ENCODE data around the gene DESI1. TPM values are rescaled to one million over a fixed set of nuclear protein-coding genes. Genes with fewer than 3 reads are reported as not detected.
A peak's percentile ranks its signal among the peaks of the same experiment; 100 is the strongest.
"Not testable (repeated sequence)": the region's sequence is repeated elsewhere in the genome, so short reads cannot be mapped to it uniquely, and the experiment has no call there.

Gene DESI1
- total RNA-seq, 1 experiment from 2014 or later, result 28.2 TPM

GRCh38 chr22:41572305-41572704 is 48.5 kb downstream of the DESI1 start:
- DNase-seq (ENCODE audit: low read depth, low spot score); in situ Hi-C loops (cut with HindIII; ENCODE audit: low pct_unique_long_range_greater_than_20kb, low sequenced_read_pairs): not testable (repeated sequence)

GRCh38 chr22:41571786-41572185 is 49.1 kb downstream of the DESI1 start:
- in situ Hi-C loops (cut with HindIII; ENCODE audit: low pct_unique_long_range_greater_than_20kb, low sequenced_read_pairs), result no loop called here
- DNase-seq (ENCODE audit: low read depth, low spot score), result no peak

- no peak for DNase-seq (ENCODE audit: low read depth, low spot score)
- in situ Hi-C loops (cut with HindIII; ENCODE audit: low pct_unique_long_range_greater_than_20kb, low sequenced_read_pairs), result no loop called here
These were observed 50.6 kb downstream of the DESI1 start for GRCh38 chr22:41570221-41570620.

DNA sequence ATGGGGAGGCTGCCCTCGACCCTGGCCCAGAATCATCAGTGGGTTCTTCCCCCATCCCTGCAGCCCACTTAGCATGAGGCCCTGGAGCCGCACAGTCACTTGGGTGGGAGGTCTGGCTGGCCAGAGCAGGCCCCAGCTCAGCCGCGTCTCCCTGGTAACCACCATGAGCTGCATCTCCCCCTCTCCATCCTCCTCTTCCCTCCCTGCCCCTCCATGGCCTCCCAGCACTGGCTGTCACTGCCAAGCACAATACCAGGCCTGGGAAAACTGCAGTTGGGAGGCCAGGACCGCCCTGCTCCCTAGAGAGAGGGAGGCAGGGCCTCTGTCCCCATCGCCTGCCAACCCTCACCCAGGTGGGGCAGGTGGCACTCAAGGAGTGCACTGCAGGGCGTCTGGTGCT is 52.0 kb downstream of the DESI1 start:
- DNase-seq (ENCODE audit: low read depth, low spot score), result no peak
- in situ Hi-C loops (cut with HindIII; ENCODE audit: low pct_unique_long_range_greater_than_20kb, low sequenced_read_pairs), result no loop called here

DNA sequence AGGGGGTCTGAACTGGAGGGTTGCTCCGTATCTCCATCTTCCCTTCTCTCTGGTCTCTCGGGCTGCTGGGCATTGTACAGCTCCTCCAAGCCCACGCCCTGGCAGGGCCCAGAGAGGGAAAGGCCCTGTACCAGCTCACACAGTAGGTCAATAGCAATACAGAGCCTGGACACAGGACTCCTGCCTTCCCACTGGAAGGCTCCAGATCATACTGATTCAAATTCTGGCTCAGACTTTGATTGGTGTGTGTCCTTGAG is 53.4 kb downstream of the DESI1 start:
- in situ Hi-C loops (cut with HindIII; ENCODE audit: low pct_unique_long_range_greater_than_20kb, low sequenced_read_pairs), result no loop called here
- DNase-seq (ENCODE audit: low read depth, low spot score), result no peak

GRCh38 chr22:41565403-41566054 is 55.3 kb downstream of the DESI1 start:
- in situ Hi-C loops (cut with HindIII; ENCODE audit: low pct_unique_long_range_greater_than_20kb, low sequenced_read_pairs), result no loop called here
- peak; percentile 95 for DNase-seq (ENCODE audit: low read depth, low spot score)

GRCh38 chr22:41564563-41564962 is 56.3 kb downstream of the DESI1 start:
- in situ Hi-C loops (cut with HindIII; ENCODE audit: low pct_unique_long_range_greater_than_20kb, low sequenced_read_pairs), result no loop called here
- DNase-seq (ENCODE audit: low read depth, low spot score), result no peak

GRCh38 chr22:41563051-41563711 is 57.7 kb downstream of the DESI1 start:
- DNase-seq (ENCODE audit: low read depth, low spot score), result no peak
- in situ Hi-C loops (cut with HindIII; ENCODE audit: low pct_unique_long_range_greater_than_20kb, low sequenced_read_pairs), result no loop called here

GRCh38 chr22:41562461-41562860 is 58.4 kb downstream of the DESI1 start:
- DNase-seq (ENCODE audit: low read depth, low spot score), result no peak
- in situ Hi-C loops (cut with HindIII; ENCODE audit: low pct_unique_long_range_greater_than_20kb, low sequenced_read_pairs), result no loop called here

GRCh38 chr22:41561788-41562187 is 59.1 kb downstream of the DESI1 start:
- DNase-seq (ENCODE audit: low read depth, low spot score), result no peak
- in situ Hi-C loops (cut with HindIII; ENCODE audit: low pct_unique_long_range_greater_than_20kb, low sequenced_read_pairs), result no loop called here

- no peak for DNase-seq (ENCODE audit: low read depth, low spot score)
- in situ Hi-C loops (cut with HindIII; ENCODE audit: low pct_unique_long_range_greater_than_20kb, low sequenced_read_pairs), result no loop called here
These were observed 59.5 kb downstream of the DESI1 start for GRCh38 chr22:41561335-41561734.

- in situ Hi-C loops (cut with HindIII; ENCODE audit: low pct_unique_long_range_greater_than_20kb, low sequenced_read_pairs), result no loop called here
- no peak for DNase-seq (ENCODE audit: low read depth, low spot score)
These were observed 60.8 kb downstream of the DESI1 start for GRCh38 chr22:41560095-41560471.

GRCh38 chr22:41558241-41558630 is 62.6 kb downstream of the DESI1 start:
- DNase-seq (ENCODE audit: low read depth, low spot score); in situ Hi-C loops (cut with HindIII; ENCODE audit: low pct_unique_long_range_greater_than_20kb, low sequenced_read_pairs): not testable (repeated sequence)

DNA sequence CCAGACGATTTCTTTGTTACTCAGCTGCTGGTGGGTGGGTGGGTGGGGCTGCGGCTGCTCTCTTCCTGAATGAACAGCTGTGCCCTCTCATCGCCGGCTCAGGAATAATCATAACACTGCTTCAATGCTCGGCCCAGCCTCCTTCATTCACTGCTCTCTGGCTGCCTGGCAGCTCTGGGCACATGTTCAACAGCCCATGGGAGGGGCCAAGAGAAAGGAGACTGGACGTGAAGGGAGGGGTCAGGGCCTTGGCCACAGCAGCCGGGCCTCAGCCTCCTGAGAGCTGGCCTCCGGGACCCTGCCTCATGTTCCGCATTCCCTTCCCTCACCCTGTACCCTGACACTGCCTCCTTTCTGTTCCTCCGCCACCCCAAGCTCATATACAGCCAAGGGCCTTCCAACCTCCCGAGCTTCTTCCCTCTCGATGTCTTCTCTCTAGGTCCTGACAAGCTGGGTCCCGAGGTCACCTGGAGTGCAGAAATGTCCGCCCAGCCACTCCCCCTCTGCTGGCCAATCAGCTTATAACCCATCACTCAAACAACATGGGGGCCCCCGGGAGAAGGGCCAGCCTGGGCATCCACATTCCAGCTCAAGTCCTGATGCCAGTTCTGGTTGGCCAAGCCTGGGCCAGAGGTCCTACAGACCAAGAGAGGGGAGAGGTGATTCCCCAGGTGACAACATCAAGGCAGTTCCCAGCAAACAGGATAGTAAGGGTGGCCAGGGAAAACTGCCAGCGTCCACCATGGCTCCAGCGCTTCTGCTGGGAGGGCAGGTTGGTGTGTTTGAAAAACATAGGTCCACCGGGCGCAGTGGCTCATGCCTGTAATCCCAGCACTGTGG is 63.2 kb downstream of the DESI1 start:
- in situ Hi-C loops (cut with HindIII; ENCODE audit: low pct_unique_long_range_greater_than_20kb, low sequenced_read_pairs), result no loop called here

GRCh38 chr22:41556561-41556960 is 64.3 kb downstream of the DESI1 start:
- DNase-seq (ENCODE audit: low read depth, low spot score), result no peak
- in situ Hi-C loops (cut with HindIII; ENCODE audit: low pct_unique_long_range_greater_than_20kb, low sequenced_read_pairs), result no loop called here

More for the DNA sequence above, 63.2 kb downstream of the DESI1 start:
- DNase-seq (ENCODE audit: low read depth, low spot score), result peak; percentile 49

GRCh38 chr22:41555325-41555982 is 65.4 kb downstream of the DESI1 start:
- no peak for DNase-seq (ENCODE audit: low read depth, low spot score)
- in situ Hi-C loops (cut with HindIII; ENCODE audit: low pct_unique_long_range_greater_than_20kb, low sequenced_read_pairs), result no loop called here

DNA sequence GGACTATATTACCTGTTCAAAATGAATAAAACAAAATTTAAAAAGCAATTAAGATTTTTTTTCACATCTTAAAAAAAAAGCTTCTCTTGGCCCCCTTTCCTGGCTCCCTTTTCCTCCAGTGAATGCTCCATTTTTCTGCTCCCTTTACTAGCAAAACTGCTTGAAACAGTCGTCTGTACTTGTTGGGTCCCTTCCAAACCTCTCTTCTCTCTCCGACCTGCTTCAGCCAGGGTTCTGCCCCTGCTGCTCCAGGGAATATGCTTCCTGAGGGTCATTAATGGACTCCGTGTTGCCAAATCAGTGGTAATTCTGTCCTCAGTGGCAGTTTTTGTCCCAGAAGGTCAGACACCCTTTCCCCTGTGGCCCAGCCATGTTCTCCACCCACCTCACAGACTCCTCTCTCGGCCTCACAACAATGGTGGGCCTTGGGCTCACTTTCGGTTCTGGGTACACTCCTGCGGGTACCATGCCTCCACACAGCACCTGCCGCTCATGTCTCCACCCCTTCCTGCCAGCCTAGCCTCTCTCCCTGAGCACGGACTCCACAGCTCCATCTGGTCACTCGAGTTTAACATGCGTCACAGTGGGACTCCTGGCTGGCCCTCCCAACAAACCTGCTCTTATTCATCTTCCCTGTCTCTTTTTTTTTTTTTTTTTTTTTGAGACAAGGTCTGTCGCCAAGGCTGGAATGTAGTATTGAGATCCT is 68.8 kb downstream of the DESI1 start:
- in situ Hi-C loops (cut with HindIII; ENCODE audit: low pct_unique_long_range_greater_than_20kb, low sequenced_read_pairs), result no loop called here
- no peak for DNase-seq (ENCODE audit: low read depth, low spot score)

GRCh38 chr22:41550952-41551491 is 69.8 kb downstream of the DESI1 start:
- no peak for DNase-seq (ENCODE audit: low read depth, low spot score)
- in situ Hi-C loops (cut with HindIII; ENCODE audit: low pct_unique_long_range_greater_than_20kb, low sequenced_read_pairs), result no loop called here
